ENCODE measurements around the gene SLC2A6. TPM values are rescaled to one million over a fixed set of nuclear protein-coding genes. Genes with fewer than 3 reads are reported as not detected.
A peak's percentile ranks its signal among the peaks of the same experiment; 100 is the strongest.

SLC2A6 gene
- total RNA-seq, 6 donors from 2014 or later = 5.2 to 17.2 (median 7.5) TPM

DNA sequence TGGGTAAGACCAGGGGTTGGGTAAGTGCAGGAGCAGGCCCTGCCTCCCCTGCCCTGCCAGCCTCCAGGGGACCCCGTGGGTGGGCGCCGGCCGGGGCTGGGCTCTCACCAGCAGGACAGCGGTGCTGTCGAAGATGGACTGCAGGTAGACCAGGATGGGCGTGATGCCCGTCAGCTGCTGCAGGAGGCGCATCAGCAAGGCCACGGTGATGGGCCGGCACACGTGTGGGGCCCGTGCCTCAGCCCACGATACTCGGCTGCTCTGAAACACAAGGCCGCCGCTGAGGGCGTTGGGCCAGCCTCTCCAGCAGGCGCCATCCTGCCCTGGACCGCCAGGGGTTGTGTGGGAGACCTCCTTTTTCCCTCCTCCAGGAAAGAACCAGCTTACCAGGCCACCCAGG is 4.0 kb downstream of the SLC2A6 start:
- Histone ChIP-seq H3K36me3 (peaks cover 0 to 41% (median 19%) of the 10 kb centered on the region in 4 donors), H3K27ac (no peak overlapping the region), H3K9me3 (no peaks in the 10 kb centered on the region), H3K27me3 (peaks cover 0 to 3% (median 0%) of the 10 kb centered on the region in 4 donors), H3K4me3 (no peak overlapping the region), H3K4me1 (peaks cover 21 to 51% (median 32%) of the 10 kb centered on the region in 4 donors)
- 88% methylated on average over 18 of the region's 20 CpGs; no CpG with 5 or more reads in 1 of the 2 donors for WGBS, 2 donors
- ATAC-seq (ENCODE audit: low FRiP score in 2 of 2) (no peak), DNase-seq (peak in 1 of 2 donors; percentile 78)
- TF ChIP-seq, protein P1, sequence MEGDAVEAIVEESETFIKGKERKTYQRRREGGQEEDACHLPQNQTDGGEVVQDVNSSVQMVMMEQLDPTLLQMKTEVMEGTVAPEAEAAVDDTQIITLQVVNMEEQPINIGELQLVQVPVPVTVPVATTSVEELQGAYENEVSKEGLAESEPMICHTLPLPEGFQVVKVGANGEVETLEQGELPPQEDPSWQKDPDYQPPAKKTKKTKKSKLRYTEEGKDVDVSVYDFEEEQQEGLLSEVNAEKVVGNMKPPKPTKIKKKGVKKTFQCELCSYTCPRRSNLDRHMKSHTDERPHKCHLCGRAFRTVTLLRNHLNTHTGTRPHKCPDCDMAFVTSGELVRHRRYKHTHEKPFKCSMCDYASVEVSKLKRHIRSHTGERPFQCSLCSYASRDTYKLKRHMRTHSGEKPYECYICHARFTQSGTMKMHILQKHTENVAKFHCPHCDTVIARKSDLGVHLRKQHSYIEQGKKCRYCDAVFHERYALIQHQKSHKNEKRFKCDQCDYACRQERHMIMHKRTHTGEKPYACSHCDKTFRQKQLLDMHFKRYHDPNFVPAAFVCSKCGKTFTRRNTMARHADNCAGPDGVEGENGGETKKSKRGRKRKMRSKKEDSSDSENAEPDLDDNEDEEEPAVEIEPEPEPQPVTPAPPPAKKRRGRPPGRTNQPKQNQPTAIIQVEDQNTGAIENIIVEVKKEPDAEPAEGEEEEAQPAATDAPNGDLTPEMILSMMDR (IDR thresholded peaks at IDR 0.05) = no peak
- TF ChIP-seq POLR2AphosphoS5 (IDR thresholded peaks at IDR 0.05) (no peak), POLR2A (IDR thresholded peaks at IDR 0.05) (no peak), EP300 (IDR thresholded peaks at IDR 0.05) (no peak)

DNA sequence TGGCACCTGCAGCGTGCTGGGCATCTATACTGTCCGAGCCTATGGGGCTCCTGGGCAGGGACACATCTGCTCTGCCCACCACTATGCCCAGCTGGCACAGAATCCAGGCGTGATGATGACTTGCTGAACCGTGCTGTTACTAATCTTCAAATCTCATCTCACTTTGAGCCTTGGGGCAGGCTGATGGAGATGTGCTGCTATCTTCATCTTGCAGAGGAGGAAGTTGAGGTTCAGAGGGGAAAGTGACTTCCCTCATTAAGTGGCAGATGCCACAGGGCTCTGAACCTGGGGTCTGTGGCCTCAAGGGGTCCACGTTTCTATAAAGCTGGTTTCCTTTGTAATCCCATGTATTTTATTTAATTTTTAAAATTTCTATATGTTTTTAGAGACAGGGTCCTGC is 4.7 kb downstream of the SLC2A6 start:
- WGBS, 2 donors = 69 to 73% methylated on average over 4 to 5 of the region's 5 CpGs
- H3K4me1 ChIP-seq = peaks cover 15 to 44% (median 27%) of the 10 kb centered on the region in 4 donors
- H3K4me3 ChIP-seq = no peak overlapping the region
- peaks cover 0 to 43% (median 21%) of the 10 kb centered on the region in 4 donors for H3K36me3 ChIP-seq
- peaks cover 0 to 2% (median 0%) of the 10 kb centered on the region in 4 donors for H3K27me3 ChIP-seq
- ATAC-seq (ENCODE audit: low FRiP score in 2 of 2) (no peak), DNase-seq (no peak)
- TF ChIP-seq POLR2A (IDR thresholded peaks at IDR 0.05) (no peak), POLR2AphosphoS5 (IDR thresholded peaks at IDR 0.05) (no peak), EP300 (IDR thresholded peaks at IDR 0.05) (no peak)
- TF ChIP-seq, protein P1 (IDR thresholded peaks at IDR 0.05) = no peak
- H3K9me3 ChIP-seq = no peaks in the 10 kb centered on the region
- H3K27ac ChIP-seq = no peak overlapping the region

DNA sequence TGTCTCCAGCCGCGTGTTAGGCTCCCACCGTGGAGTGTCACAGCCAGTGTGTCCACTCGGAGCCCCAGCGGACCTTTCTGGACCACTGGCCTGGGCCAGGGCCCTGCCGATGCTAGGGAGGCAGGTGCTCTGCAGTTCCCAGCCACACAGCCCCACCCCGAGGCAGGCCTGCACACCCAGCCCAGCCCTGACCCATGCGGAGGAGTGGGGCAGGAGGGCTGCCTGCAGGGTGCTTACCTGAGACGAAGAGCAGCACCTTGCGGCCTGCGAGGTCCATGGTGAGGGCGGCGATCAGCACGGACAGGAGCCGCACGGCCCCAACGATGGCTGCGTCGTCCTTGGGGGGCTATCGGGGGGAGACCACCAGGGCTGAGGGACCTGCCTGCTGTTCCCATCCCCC is 5.2 kb downstream of the SLC2A6 start:
- TF ChIP-seq, protein P1 (IDR thresholded peaks at IDR 0.05) = no peak
- TF ChIP-seq POLR2A (IDR thresholded peaks at IDR 0.05) (no peak), POLR2AphosphoS5 (IDR thresholded peaks at IDR 0.05) (no peak), EP300 (IDR thresholded peaks at IDR 0.05) (no peak)
- H3K36me3 ChIP-seq = peaks cover 0 to 47% (median 23%) of the 10 kb centered on the region in 4 donors
- ATAC-seq (ENCODE audit: low FRiP score in 2 of 2) (no peak), DNase-seq (peak in 1 of 2 donors; percentile 79)
- 87 to 92% methylated on average over 7 to 20 of the region's 20 CpGs for WGBS, 2 donors
- no peaks in the 10 kb centered on the region for H3K27me3 ChIP-seq
- peaks cover 14 to 40% (median 24%) of the 10 kb centered on the region in 4 donors for H3K4me1 ChIP-seq
- H3K4me3 ChIP-seq = no peak overlapping the region
- no peaks in the 10 kb centered on the region for H3K9me3 ChIP-seq
- H3K27ac ChIP-seq = no peak overlapping the region

DNA sequence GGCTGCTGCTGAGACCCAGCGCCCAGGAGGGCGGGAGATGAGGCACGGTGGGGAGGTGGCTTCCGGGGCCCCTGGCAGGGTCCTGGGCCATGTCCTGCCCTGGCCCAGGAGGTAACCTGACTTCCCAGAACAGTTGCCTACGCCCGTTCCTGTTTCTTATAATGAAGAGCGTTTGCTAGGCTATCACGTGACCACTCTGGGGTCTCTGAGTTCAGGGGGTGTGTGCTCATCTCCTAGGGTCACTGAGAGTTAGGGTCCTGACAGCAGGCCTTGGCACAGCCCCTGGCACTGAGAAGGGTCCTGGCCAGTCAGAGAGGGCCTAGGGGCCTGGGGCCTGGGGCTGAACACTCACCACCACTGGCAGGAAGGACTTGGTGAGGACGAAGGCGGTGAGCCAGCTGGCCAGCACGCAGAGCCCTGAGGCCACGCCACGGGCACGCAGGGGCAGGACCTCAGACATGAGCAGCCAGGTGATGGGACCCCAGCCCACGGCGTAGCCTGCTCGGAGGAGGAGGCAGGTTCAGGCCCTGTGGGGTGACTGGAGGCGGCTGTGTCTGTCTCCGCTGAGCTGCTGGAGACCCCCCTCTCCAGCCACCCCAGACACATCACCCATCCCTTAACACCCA is 6.0 kb downstream of the SLC2A6 start:
- Histone ChIP-seq H3K27ac (no peak overlapping the region), H3K4me1 (peaks cover 5 to 31% (median 15%) of the 10 kb centered on the region in 4 donors), H3K27me3 (no peaks in the 10 kb centered on the region), H3K36me3 (peaks cover 0 to 49% (median 23%) of the 10 kb centered on the region in 4 donors), H3K4me3 (no peak overlapping the region), H3K9me3 (no peaks in the 10 kb centered on the region)
- ATAC-seq (ENCODE audit: low FRiP score in 2 of 2) (no peak), DNase-seq (peak in 1 of 2 donors; percentile 84)
- TF ChIP-seq, protein P1 (IDR thresholded peaks at IDR 0.05) = no peak
- no peak for TF ChIP-seq EP300 (IDR thresholded peaks at IDR 0.05)
- TF ChIP-seq POLR2AphosphoS5 (IDR thresholded peaks at IDR 0.05) = no peak
- TF ChIP-seq POLR2A (IDR thresholded peaks at IDR 0.05) = no peak
- 76 to 79% methylated on average over 5 to 19 of the region's 19 CpGs for WGBS, 2 donors
